GM18502 (cell line): ENCODE data around the gene PRCP.
"Not testable (repeated sequence)": the region's sequence is repeated elsewhere in the genome, so short reads cannot be mapped to it uniquely, and the experiment has no call there.

Experiments
- ATAC-seq: cut with Tn5 transposase; IDR thresholded peaks from one replicate; pipeline ENCODE4 v1.9.1; 2021; ENCODE audit warnings: mild to moderate bottlenecking; ENCODE audit not compliant: unreplicated experiment, poor library complexity

PRCP gene

DNA sequence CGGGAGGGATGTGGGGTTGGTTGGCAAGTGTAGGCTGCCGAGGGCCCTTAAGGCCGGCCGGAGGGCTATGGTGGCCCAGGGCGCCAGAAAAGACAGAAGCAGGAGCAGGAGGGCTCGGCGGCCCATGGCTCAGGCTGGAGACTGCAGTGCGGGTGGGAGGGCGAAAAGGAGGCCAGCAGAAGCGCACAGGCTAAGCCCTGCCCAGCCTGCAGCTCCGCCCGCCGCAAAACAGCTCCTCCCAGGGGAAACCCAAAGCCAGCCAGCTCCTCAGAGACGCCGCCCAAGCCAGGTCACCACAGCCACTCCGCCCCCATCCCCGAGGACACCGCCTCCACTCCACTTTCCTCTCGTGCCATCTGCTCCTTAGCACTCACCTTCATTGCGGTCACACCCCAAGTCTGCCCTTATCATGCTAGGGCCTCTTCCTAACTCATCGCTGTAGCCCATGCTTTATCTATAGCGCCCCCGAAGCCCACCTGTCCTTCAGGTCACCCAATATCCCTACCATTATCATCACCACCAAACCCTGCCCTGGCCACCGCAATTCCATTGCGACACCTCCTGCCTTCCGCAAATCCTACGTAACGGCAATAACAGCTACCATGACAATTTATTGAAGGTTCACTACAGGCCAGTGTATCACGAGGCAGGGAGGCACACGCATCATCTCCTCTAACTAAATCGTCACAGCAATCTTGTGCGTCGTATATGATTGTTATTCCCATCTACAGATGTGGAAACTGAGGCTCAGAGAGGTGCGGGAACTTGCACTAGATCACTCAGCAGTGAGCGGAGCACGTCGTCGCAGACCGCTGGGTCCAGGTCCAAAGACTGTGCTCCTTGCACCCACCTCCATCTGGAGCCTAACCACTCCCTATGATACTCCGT lies at the start of gene PRCP:
Gene PRCP (minus strand): TSS at position 154 of the 888 bp plus-strand sequence. CDS start 28 bp downstream, at position 126.
- peak; percentile 81 for ATAC-seq

DNA sequence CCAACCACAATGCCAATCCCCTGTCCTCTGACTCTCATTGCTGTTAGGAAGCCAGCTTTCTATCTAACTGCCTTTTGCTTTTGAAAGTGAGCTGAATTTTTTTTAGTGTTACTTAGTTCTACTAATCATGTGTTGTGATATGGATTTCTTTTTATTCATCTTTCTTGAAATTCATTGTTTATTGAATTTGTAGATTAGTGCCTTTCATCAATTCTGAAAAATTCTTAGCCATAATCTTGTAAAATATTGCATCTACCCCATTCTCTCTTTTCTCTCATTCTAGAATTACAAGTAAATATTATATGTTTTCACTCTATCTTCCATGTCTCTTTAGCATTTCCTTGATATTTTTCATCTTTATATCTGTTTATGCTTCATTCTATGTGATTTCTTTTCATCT lies 49.1 kb upstream of the PRCP start:
- ATAC-seq, result no peak

DNA sequence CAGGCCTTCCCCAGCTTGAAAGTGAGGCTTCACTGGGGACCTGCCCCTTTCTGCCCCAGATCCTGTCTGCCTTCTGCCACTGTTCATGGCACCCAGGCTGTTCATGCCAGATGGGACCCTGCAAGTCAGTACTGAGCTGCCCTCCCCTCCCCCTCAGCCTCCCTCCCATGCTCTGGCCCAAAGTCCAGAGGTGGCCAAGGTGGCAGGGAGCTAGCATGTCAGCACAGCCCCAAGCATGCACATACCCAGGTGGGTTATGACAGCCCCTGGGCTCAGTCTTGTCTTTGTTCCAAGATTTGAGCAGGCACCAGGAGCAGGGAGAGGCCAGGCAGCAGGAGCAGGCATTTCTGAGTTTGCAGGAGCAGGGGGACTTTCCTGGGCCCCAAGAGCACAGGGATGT lies 45.5 kb upstream of the PRCP start:
- no peak for ATAC-seq

DNA sequence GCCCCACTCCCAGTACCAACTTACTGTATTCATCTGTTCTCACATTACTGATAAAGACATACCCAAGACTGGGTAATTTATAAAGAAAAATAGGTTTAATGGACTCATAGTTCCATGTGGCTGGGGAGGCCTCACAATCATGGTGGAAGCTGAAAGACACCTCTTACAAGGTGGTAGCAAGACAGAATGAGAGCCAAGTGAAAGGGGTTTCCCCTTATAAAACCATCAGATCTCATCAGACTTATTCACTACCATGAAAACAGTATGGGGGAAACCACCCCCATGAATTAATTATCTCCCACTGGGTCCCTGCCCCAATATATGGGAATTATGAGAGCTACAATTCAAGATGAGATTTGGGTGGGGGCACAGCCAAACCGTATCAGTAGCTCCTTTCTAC lies 44.8 kb upstream of the PRCP start:
- ATAC-seq, result not testable (repeated sequence)

DNA sequence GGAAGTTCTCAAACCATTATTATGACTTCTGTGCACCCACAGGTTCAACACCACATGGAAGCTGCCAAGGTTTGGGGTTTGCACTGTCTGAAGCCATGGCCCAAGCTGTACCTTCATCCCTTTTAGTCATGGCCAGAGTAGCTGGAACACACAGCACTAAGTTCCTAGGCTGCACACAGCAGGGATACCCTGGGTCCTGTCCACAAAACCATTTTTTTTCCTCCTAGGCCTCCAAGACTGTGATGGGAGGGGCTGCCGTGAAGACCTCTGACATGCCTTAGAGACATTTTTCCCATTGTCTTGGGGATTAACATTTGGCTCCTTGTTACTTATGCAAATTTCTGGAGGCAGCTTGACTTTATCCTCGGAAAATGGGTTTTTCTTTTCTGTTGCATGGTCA lies 44.0 kb upstream of the PRCP start:
- ATAC-seq, result no peak

DNA sequence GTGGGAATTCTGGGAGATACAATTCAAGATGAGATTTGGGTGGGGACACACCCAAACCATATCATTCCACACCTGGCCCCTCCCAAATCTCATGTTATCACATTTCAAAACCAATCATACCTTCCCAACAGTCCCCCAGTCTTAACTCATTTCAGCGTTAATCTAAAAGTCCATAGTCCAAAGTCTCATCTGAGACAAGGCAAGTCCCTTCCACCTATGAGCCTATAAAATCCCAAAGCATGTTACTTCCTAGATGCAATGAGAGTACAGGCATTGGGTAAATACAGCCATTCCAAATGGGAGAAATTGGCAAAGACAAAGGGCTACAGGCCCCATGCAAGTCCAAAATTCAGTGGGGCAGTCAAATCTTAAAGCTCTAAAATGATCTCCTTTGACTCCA lies 43.2 kb upstream of the PRCP start:
- ATAC-seq, result not testable (repeated sequence)

DNA sequence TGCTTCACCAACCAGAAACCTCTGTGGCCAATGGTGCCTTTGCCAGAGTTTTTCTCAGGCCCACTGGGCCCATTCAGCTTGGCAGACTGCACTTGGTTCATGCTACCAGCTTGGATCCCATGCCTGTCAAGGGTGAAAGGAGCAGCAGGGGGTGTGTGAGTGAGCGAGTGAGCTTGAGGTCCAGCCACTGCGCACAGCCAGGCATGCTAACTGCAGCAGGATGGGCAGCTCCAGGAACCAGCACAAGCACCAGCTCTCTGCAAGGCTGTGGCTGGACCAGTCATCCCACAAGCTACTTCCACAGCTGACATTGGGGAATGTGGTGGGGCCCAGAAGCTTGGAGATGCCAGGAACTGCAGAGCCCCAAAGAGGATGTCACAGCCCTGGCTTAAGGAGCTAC lies 42.1 kb upstream of the PRCP start:
- ATAC-seq, result no peak

DNA sequence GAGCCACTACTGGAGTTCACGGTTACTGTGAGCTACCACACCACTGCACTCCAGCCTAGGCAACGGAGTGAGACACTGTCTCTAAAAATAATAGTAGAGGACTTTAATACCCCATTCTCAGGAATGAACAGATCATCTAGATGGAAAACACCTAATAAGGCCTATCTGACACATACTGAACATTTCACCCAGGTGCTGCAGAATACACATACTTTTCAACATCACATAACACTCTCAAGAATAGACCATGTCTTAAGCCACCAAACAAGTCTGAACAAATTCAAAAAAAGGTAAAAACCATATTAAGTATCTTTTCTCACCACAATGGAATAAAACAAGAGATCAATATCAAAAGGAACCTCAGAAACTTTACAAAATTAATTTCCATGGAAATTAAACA lies 39.2 kb upstream of the PRCP start:
- no peak for ATAC-seq

DNA sequence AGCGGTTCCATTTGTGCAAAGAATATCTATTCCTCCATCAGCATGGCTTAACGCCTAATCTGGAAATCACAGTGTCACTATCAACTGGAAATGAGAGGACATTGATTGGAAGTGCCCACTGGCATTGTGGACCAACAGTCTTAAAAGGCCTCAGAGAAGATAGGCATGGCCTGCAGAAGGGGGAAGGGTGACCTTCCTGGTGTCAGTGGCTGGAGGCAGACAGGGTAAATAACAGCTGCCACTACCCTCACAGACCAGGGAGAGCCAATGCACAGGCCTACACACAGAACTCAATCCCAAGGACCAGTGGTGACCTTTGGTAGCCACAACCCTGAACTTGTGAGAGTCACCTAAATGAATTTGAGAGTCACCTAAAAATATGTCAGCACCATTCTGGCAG lies 37.3 kb upstream of the PRCP start:
- ATAC-seq, result no peak

DNA sequence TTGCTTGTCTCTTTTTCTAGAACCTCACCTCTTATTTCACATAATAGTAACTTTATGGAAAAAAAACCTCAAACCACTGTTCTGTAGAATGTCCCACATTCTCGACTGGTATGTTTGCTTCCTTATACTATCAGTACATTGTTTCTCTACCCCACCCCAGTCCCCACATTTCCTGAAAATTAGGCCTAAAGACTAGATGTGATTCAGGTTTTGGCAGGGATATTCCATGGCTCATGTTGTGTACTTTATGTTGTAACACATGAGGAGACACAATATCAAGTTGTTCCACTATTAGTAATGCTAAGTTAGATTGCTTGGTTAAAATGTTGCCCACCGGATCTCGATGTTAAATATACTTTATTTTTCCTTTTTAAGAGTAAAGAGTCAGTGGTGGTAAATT lies 36.0 kb upstream of the PRCP start:
- no peak for ATAC-seq

DNA sequence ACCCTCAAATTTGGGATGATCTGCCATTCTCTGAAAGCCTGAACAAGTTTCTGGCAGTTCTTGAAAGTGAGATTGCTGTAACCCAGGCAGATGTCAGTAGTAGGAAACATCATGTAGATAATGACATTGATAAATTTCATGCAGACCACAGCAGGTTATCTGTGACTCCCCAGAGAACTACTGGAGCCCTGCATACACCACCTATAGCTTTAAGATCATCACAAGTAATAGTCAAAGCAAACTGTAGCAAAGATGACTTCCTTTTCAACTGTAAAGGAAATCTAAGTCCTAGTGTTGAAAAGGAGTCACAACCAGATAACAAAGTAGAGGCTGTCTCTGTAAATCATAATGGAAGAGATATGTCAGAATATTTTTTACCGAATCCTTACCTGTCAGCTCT lies 32.3 kb upstream of the PRCP start:
- ATAC-seq, result no peak

DNA sequence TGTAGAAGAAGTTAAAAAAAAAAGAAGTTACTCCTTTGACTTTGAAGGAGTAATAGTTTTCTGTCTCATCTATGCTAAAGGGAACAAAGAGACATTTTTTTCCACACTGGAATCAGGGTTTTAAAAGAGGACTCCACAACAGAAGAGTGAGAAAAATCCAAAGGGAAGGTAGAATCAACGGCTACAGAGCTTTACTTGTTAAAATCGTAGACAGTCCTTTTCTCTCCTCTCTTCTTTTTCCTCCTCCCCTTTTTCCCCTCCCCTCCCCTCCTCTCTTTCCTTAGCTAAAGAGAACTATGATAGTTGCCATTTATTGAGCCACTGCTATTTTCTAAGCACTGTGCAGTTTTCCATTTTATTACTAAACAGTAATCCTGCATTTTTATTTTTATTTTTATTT lies 30.5 kb upstream of the PRCP start:
- no peak for ATAC-seq

DNA sequence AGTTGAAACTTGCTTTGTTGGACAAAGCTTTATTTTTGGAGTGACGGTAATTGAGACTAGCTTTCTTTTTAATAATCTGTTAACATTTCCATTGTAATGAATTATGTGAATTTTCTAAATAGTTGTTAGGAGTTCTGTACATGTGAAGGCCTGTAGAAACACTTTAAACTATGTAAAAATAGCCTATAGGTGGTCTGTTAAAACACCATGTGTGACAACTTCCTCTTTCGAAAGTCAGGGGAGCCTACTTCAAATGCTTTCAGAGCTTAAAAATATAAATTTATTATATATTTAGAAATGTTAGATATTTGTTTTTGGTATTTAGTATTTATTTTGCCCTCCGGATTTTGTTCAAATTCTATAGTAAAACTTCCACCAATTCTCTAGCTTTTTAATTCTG lies 30.0 kb upstream of the PRCP start:
- ATAC-seq, result no peak

DNA sequence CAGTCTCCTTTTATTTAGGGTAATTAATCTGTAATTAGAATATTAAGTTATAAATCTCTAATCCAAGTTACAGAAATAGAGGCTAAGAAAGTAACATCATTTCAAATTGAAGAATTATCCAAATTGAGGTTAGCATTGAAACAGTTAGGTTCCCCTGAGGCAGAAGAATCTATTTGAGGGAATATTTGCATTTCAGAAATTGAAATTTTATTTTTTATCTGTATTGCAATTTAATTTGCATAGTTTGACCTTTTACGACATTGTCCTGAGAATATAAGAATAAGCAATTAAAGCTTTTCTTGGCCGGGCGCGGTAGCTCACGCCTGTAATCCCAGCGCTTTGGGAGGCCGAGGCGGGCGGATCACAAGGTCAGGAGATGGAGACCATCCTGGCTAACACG lies 28.9 kb upstream of the PRCP start:
- ATAC-seq, result no peak

DNA sequence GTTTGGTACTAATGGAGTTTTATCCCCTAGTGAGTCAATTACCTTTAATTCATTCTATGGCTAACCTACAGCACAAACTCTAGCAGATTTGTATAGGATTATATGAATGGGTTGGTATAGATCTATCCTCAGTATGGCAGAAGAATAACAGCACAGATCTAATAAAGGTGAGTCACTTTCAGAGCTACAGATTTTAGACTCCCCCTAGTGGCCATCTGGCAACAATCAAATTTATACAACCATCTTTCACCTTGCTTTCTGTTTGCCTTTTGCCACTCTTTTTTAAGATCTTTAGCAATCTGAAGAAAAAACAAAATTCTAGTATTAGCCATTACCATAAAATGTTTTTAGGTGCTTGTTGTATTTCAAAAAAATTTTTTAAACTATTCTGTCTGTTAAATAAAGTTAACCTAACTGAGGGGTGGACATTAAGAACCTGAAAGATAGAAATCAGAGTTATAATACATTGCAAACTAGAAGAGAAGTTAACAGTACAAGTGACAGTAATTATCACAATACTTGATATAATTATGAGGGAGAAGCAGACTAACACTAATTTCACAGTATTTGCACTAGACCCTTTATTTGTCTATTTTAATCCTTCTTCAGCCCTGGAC lies 27.1 kb upstream of the PRCP start:
- peak; percentile 77 for ATAC-seq

DNA sequence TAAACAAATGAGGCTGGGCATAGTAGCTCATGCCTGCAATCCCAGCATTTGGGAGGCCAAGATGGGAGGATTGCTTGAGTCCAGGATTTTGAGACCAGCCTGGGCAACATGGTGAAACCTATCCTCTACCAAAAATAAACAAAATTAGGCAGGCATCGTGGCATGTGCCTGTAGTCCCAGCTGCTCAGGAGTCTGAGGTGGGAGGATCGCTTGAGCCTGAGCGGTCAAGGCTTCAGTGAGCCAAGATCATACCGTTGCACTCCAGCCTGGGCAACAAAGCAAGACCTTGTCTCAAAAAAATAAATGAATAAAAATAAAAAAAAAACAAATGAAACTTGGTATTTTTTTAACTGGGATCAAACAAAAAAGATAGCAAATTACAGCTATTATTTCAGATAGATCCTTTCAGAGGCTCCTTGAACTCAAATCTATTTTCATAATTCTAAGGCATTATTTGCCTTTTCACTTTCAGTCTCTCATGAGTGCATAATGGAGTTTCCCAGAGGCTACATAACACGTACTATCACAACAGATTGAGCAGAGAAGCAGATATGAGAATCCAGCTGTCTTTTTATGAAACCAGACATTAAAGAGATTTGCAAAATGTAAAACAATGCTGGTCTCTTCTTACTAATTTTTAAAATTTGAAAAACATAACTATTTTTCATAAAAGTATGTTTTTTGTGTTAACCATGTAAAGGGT lies 24.4 kb upstream of the PRCP start:
- ATAC-seq, result peak; percentile 61

DNA sequence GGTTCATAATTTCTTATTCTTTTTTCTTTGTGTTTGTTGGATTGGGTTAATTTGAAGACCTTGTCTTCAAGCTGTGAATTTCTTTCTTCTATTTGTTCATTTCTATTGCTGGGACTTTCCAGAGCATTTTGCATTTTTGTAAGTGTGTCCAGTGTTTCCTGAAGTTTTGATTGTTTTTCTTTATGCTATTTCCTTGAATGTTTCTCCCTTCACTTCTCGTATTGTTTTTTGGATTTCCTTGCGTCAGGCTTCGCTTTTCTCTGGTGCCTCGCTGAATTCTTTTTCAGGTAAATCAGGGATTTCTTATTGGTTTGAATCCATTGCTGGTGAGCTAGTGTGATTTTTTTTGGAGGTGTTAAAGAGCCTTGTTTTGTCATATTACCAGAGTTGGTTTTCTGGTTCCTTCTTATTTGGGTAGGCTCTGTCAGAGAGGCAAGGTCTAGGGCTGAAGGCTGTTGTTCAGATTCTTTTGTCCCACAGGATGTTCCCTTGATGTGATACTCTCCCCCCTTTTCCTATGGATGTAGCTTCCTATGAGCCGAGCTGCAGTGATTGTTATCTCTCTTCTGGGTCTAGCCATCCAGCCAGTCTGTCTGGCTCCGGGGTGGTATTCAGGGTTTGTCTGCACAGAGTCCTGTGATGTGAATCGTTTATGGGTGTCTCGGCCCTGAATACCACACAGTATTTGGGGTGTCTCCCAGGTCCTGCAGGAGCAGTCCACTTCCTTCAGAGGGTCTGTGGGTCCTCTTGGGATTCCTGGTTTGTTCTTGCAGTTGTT lies 22.4 kb upstream of the PRCP start:
- ATAC-seq, result not testable (repeated sequence)

DNA sequence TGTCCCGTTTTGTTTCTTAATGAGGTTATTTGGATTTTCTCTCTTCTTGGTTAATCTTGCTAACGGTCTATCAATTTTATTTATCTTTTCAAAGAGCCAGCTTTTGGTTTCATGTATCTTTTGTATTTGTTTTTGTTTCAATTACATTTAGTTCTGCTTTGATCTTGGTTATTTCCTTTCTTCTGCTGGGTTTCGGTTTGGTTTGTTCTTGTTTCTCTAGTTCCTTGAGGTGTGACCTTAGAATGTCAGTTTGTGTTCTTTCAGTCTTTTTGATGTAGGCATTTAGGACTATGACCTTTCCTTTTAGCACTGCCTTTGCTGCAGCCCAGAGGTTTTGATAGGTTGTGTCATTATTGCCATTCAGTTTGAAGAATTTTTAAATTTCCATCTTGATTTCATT lies 20.0 kb upstream of the PRCP start:
- ATAC-seq, result not testable (repeated sequence)

DNA sequence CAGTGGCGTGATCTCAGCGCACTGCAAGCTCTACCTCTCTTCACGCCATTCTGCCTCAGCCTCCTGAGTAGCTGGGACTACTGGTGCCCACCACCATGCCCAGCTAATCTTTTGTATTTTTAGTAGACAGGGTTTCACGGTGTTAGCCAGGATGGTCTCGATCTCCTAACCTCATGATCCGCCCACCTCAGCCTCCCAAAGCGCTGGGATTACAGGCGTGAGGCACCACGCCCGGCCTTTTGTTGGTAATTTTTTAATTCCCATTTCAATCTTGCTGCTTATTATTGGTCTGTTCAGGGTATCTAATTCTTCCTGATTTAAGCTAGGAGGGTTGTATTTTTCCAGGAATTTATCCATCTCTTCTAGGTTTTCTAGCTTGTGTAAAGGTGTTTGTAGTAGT lies 19.6 kb upstream of the PRCP start:
- ATAC-seq, result not testable (repeated sequence)

DNA sequence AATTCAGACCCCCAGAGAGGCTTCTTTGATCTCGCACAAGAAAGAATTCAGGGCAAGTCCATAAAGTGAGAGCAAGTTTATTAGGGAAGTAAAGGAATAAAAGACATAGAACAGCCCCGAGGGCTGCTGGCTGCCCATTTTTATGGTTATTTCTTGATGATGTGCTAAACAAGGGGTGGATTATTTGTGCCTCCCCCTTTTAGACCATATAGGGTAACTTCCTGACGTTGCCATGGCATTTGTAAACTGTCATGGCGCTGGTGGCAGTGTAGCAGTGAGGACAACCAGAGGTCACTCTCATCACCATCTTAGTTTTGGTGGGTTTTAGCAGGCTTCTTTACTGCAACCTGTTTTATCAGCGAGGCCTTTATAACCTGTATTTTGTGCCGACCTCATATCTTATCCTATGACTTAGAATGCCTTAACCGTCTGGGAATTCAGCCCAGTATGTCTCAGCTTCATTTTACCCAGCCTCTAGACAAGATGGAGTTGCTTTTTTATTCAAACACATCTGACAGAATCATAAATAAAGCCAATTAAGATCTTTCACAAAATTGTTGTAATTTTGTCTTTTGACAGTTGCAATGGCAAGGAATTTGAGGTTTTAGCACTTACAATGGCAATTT lies 8.9 kb upstream of the PRCP start:
- ATAC-seq, result no peak
